ENCODE measurements around the gene ALG5. TPM values are rescaled to one million over a fixed set of nuclear protein-coding genes. Genes with fewer than 3 reads are reported as not detected.

Gene ALG5
- total RNA-seq, 6 experiments from 2014 or later: 22.9 to 30.0 (median 28.5) TPM

GRCh38 chr13:36975172-36975571 lies 24.0 kb downstream of the ALG5 start:
- peaks cover 0 to 17% (median 7%) of the 10 kb centered on the region in 4 donors for H3K36me3 ChIP-seq

GRCh38 chr13:36973621-36974295 lies 25.4 kb downstream of the ALG5 start:
- intact Hi-C loops (cut with DNase I): no loop called here

More at GRCh38 chr13:36975172-36975571, 24.0 kb downstream of the ALG5 start:
- TF ChIP-seq CTCF (IDR thresholded peaks at IDR 0.05) (no peak), POLR2A (IDR thresholded peaks at IDR 0.05) (no peak)
- H3K4me1 ChIP-seq: no peaks in the 10 kb centered on the region
- intact Hi-C loops (cut with DNase I): no loop called here
- no peaks in the 10 kb centered on the region for H3K27me3 ChIP-seq
- 89% methylated on average over 1 of the region's 1 CpG for WGBS (ENCODE audit: insufficient coverage, low coverage, low lambda C conversion rate, missing lambda C conversion rate)
- H3K4me3 ChIP-seq: no peak overlapping the region
- H3K9me3 ChIP-seq: no peaks in the 10 kb centered on the region
- DNase-seq (no peak), ATAC-seq (no peak)
- no peak overlapping the region for H3K27ac ChIP-seq

GRCh38 chr13:36973009-36973408 lies 26.1 kb downstream of the ALG5 start:
- Histone ChIP-seq H3K36me3 (peaks cover 0 to 17% (median 7%) of the 10 kb centered on the region in 4 donors), H3K27me3 (no peaks in the 10 kb centered on the region), H3K9me3 (no peaks in the 10 kb centered on the region), H3K4me1 (no peaks in the 10 kb centered on the region), H3K4me3 (no peak overlapping the region), H3K27ac (no peak overlapping the region)
- intact Hi-C loops (cut with DNase I): no loop called here
- TF ChIP-seq POLR2A (IDR thresholded peaks at IDR 0.05): no peak
- TF ChIP-seq CTCF (IDR thresholded peaks at IDR 0.05): no peak
- ATAC-seq (no peak), DNase-seq (no peak)
- 100% methylated on average over 1 of the region's 1 CpG for WGBS (ENCODE audit: insufficient coverage, low coverage, low lambda C conversion rate, missing lambda C conversion rate)

More at GRCh38 chr13:36973621-36974295, 25.4 kb downstream of the ALG5 start:
- TF ChIP-seq POLR2A (IDR thresholded peaks at IDR 0.05) (no peak), CTCF (IDR thresholded peaks at IDR 0.05) (no peak)
- no peak for ATAC-seq
- no peak overlapping the region for H3K4me3 ChIP-seq
- WGBS (ENCODE audit: insufficient coverage, low coverage, low lambda C conversion rate, missing lambda C conversion rate): 85% methylated on average over 5 of the region's 5 CpGs
- H3K9me3 ChIP-seq: no peaks in the 10 kb centered on the region
- no peak for DNase-seq
- H3K27ac ChIP-seq: no peak overlapping the region
- H3K27me3 ChIP-seq: no peaks in the 10 kb centered on the region
- H3K4me1 ChIP-seq: no peaks in the 10 kb centered on the region
- peaks cover 0 to 17% (median 7%) of the 10 kb centered on the region in 4 donors for H3K36me3 ChIP-seq

- Histone ChIP-seq H3K4me3 (no peak overlapping the region), H3K36me3 (peaks cover 0 to 28% (median 16%) of the 10 kb centered on the region in 4 donors), H3K4me1 (no peaks in the 10 kb centered on the region), H3K9me3 (no peaks in the 10 kb centered on the region), H3K27me3 (no peaks in the 10 kb centered on the region), H3K27ac (no peak overlapping the region)
- DNase-seq (no peak), ATAC-seq (no peak)
- intact Hi-C loops (cut with DNase I): no loop called here
- TF ChIP-seq CTCF (IDR thresholded peaks at IDR 0.05) (no peak), POLR2A (IDR thresholded peaks at IDR 0.05) (no peak)
- 100% methylated on average over 4 of the region's 4 CpGs for WGBS (ENCODE audit: insufficient coverage, low coverage, low lambda C conversion rate, missing lambda C conversion rate)
Measured at GRCh38 chr13:36966404-36966803, 32.7 kb downstream of the ALG5 start.
